KG1 (cell line): ENCODE measurements around the gene FBLN7.
"Not testable (repeated sequence)": the region's sequence is repeated elsewhere in the genome, so short reads cannot be mapped to it uniquely, and the experiment has no call there.

Experiments used
- DNase-seq: peaks from one replicate; lab custom pipeline; 2025; lab: John Stamatoyannopoulos, UW

FBLN7 gene

DNA sequence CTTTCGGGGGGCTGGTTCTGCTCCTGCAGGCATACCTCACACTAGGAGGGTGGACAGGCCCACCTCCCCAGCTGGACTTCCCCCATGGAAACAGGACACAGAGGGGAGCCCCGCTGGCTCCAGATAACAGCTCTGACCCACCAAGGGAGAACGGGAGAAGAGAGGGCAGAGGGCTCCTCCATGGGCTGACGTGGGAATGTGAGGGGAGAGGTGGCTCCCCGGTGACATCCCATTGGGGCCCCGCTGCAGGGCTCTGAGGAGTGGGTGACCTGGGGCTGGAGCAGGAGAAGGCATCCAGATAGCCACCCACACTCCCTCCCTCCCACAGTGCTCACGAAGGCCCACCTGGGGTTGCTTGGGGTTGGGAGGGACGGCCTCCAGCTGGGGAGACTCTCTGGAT lies 45.9 kb downstream of the FBLN7 start:
- DNase-seq: no peak

DNA sequence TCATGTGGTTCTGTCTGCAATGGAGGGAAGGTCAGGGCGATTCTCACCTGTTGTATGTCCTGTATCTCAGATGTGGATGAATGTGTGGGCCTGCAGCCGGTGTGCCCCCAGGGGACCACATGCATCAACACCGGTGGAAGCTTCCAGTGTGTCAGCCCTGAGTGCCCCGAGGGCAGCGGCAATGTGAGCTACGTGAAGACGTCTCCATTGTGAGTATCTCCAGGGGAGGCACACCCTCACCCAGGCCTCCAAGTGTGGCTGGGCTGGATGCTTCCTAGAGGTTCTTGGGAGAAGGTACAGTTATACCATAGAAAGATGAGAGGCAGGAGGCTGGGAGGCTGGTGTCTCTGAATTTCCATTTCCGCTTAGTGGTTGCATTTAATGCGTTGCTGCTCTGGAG lies 46.9 kb downstream of the FBLN7 start:
- no peak for DNase-seq

- DNase-seq: no peak
Observed at GRCh38 chr2:112187046-112187715, 49.0 kb downstream of the FBLN7 start.

DNA sequence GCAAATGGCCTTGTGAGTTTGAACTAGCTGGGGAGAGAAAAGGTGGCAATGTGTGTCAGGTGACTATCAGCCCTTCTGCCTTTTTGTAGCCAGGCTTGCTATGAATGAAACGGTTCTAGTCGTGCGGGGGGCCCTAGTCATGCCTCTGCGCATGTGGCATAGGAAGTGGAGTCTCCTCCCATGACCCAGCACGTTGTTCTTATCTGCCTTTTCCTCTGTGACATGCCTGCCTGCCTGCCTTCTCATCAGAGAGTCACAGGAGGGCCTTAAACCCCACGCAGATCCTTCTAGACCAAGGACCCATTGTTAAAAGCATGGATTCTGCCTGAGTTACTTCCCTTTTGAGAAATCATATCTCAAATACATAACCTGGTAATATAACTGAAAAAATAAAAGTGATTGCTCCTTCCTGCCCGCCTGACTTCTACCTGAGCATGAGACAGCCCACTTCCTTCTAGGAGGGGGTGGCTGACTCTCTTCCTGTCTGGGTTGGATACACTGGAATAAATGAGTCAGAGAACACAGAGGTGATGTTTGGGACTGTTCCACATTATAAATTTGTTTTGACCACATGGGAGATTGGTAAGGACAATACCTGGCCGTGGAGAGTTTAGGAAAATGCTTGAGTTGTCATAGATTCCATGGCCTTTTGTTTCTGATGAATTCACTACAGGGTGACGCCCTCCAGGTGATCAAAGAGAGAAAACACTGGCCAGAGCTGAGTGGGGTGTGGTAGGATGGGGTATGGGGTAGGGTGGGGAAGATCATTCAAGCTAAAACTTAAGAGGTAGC lies 49.8 kb downstream of the FBLN7 start:
- no peak for DNase-seq

- no peak for DNase-seq
Observed at GRCh38 chr2:112189001-112189556, 50.9 kb downstream of the FBLN7 start.

GRCh38 chr2:112194028-112194427 lies 55.8 kb downstream of the FBLN7 start:
- DNase-seq: no peak

DNA sequence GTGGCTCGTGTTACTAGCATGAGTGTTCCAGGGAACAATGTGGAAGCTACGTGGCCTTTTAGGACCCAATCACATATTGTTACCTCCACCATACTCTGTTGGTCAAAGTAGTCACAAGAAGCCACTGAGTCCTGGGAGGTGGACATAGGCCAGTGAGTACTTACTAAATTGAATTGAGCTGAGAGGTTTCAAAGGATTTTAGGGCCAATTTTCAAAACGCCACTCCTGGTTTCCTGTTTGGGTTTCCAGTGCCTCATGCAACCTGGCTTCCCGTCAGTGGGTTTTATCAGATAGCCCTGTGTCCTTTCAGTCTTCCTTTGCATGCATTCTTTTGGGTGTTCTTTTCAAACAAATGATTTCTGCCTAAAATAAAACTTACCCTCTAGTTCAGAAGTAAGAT lies 56.3 kb downstream of the FBLN7 start:
- no peak for DNase-seq

- no peak for DNase-seq
Observed at GRCh38 chr2:112195167-112195766, 57.1 kb downstream of the FBLN7 start.

- DNase-seq: no peak
Observed at GRCh38 chr2:112195950-112196349, 57.8 kb downstream of the FBLN7 start.

DNA sequence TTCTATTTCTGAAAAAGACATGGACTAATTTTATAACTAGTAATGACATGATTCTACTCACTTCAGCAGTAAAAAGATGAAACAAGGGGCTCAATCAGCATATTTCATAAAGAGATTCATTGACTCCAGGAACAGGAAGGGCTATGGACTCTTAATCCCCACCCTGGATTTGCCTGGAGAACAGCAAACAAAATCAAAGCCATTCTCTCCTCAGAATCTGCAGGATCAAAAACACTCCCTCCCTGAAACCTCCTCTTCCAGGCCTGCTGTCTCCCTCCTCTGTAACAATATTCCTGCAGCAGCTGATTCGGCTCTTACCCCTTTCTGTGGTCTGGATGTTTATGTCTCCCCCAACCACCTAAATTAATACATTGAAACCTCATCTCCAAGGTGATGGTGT lies 59.7 kb downstream of the FBLN7 start:
- DNase-seq: no peak

- DNase-seq: no peak
Observed at GRCh38 chr2:112198780-112199179, 60.6 kb downstream of the FBLN7 start.

GRCh38 chr2:112199188-112199587 lies 61.0 kb downstream of the FBLN7 start:
- DNase-seq: no peak

GRCh38 chr2:112201696-112202430 lies 63.7 kb downstream of the FBLN7 start:
- DNase-seq: no peak

- DNase-seq: no peak
Observed at GRCh38 chr2:112204411-112204810, 66.2 kb downstream of the FBLN7 start.

DNA sequence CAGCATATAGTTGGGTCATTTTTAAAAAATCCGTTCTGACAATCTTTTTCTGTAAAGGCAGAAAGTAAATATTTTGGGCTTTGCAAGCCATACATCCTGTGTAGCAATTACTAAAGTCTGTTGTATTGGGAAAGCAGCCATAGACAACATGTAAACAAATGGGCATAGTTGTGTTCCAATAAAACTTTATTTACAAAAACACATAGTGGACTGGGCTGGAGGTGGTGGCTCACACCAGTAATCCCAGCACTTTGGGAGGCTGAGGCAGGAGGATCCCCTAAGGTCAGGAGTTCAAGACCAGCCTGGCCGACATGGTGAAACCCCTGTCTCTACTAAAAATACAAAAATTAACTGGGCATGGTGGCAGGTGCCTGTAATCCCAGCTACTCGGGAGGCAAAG lies 69.7 kb downstream of the FBLN7 start:
- DNase-seq: not testable (repeated sequence)

DNA sequence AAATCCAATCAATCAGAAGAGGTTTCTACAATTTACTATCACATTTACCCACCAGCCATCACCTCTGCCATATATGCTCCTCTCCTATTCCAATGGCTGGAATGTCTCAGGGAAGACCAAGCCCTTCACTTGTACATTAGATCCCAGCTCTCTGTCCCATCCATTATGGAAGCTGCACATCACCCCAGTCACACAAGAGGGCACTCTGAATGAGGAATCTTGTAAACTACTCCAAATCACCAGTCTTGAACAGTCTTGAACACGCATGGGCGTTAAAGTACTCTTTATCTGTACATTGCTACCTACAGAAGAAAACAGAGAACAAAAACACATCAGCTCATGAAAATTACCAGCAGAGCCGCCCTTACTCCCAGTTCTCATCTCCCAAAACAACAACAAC lies 78.0 kb downstream of the FBLN7 start:
- DNase-seq: no peak

DNA sequence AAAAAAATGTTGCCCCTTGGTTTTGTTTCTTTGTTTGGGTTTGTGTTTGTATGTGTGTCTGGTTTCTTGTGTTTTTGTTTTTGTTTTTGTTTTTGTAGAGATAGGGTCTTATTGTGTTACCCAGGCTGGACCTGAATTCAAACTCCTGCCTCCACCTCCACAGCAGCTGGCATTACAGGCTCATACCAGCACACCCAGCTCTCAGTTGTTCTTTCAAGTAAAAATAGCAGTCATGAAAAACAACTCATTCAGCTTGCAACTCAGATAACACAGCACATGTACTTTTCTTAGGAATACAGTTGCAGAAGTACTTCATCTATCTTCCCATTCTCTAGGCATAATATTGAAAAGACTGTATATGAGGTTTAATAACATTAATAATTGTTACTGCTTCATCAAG lies 79.7 kb downstream of the FBLN7 start:
- no peak for DNase-seq

- no peak for DNase-seq
Observed at GRCh38 chr2:112220186-112220585, 82.0 kb downstream of the FBLN7 start.

DNA sequence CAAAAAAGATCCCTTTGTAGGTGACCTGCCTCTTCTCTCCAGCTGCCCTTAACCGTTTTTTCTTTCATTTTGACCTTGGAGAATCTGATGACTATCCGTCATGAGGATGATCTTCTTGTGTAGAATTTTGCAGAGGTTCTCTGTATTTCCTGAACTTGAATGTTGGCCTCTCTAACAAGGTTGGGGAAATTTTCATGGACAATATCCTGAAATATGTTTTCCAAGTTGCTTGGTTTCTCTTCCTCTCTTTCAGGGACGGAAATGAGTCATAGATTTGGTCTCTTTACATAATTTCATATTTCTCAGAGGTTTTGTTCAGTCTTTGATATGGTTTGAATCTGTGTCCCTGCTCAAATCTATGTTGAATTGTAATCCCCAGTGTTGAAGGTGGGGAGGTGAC lies 82.6 kb downstream of the FBLN7 start:
- DNase-seq: no peak

- no peak for DNase-seq
Observed at GRCh38 chr2:112229348-112229747, 91.2 kb downstream of the FBLN7 start.

GRCh38 chr2:112230371-112230770 lies 92.2 kb downstream of the FBLN7 start:
- no peak for DNase-seq
